HepG2 (cell line): ENCODE measurements around the gene IER5L. TPM values are rescaled to one million over a fixed set of nuclear protein-coding genes. Genes with fewer than 3 reads are reported as not detected.

Experiments
- ATF6 ChIP-seq: sonication (generic); formaldehyde crosslinking; conservative IDR thresholded peaks from 2 replicates; pipeline ENCODE4 v1.4.0; 2020; ENCODE audit warnings: missing genetic modification reagents
- CENPBD1 ChIP-seq: sonication (generic); formaldehyde crosslinking; IDR thresholded peaks from 2 replicates; pipeline ENCODE4 v1.8.0; 2022; ENCODE audit warnings: missing genetic modification reagents, low read depth, mild to moderate bottlenecking, borderline replicate concordance
- DDIT3 ChIP-seq: sonication (generic); formaldehyde crosslinking; IDR thresholded peaks from 2 replicates; pipeline ENCODE4 v1.4.0; 2020; ENCODE audit warnings: mild to moderate bottlenecking, missing genetic modification reagents
- HINFP ChIP-seq: sonication (generic); formaldehyde crosslinking; IDR thresholded peaks from 2 replicates; pipeline ENCODE4 v1.4.0; 2020; ENCODE audit warnings: low read depth, mild to moderate bottlenecking, missing genetic modification reagents
- HMG20A ChIP-seq: IDR thresholded peaks from 2 replicates; pipeline ENCODE4 v1.6.1; 2016; ENCODE audit warnings: borderline replicate concordance
- HMGXB4 ChIP-seq, 2 experiments: sonication (generic) in 1 of 2; formaldehyde crosslinking in 1 of 2; IDR thresholded peaks; 2 replicates each; pipeline versions ENCODE4 v1.4.0 to v1.6.1; 2018 to 2020; ENCODE audit warnings: missing genetic modification reagents in 2 of 2, borderline replicate concordance in 1 of 2, low read depth in 1 of 2, mild to moderate bottlenecking in 1 of 2, missing biosample characterization in 1 of 2
- KDM6A ChIP-seq: IDR thresholded peaks from 2 replicates; pipeline ENCODE4 v1.6.1; 2016; ENCODE audit warnings: low read depth
- MBNL3 ChIP-seq: fragments of 250-450 bp; sonication (Bioruptor Pico); conservative IDR thresholded peaks from 2 replicates; pipeline ENCODE4 v1.8.0; 2022; ENCODE audit warnings: mild to moderate bottlenecking, inconsistent platforms
- NPAS2 ChIP-seq: sonication (generic); formaldehyde crosslinking; IDR thresholded peaks from 2 replicates; pipeline ENCODE4 v1.8.0; 2022; ENCODE audit warnings: mild to moderate bottlenecking, missing genetic modification reagents, borderline replicate concordance
- NRL ChIP-seq: sonication (generic); formaldehyde crosslinking; IDR thresholded peaks from 2 replicates; pipeline ENCODE4 v1.5.0; 2020; ENCODE audit warnings: missing genetic modification reagents, mild to moderate bottlenecking, moderate library complexity, borderline replicate concordance
- POLR2A ChIP-seq, 2 experiments: IDR thresholded peaks; 2 replicates each; pipeline ENCODE4 v1.6.1; 2011; ENCODE audit warnings: low read depth in 2 of 2, low read length in 2 of 2, mild to moderate bottlenecking in 1 of 2, moderate library complexity in 1 of 2; ENCODE audit not compliant: insufficient read depth in 1 of 2
- TAF15 ChIP-seq: fragments of 200-400 bp; formaldehyde crosslinking; IDR thresholded peaks from one replicate; pipeline ENCODE4 v1.6.1; 2018; ENCODE audit warnings: mild to moderate bottlenecking, low read depth, low read length; ENCODE audit not compliant: poor library complexity, severe bottlenecking
- ZNF20 ChIP-seq: sonication (generic); formaldehyde crosslinking; IDR thresholded peaks from 2 replicates; pipeline ENCODE4 v1.4.0; 2020; ENCODE audit warnings: mild to moderate bottlenecking, moderate library complexity, missing genetic modification reagents
- ZNF253 ChIP-seq: sonication (generic); formaldehyde crosslinking; IDR thresholded peaks from 2 replicates; pipeline ENCODE4 v1.8.0; 2022; ENCODE audit warnings: mild to moderate bottlenecking, missing genetic modification reagents, borderline replicate concordance
- ZNF331 ChIP-seq: sonication (generic); formaldehyde crosslinking; IDR thresholded peaks from 2 replicates; pipeline ENCODE4 v1.4.0; 2020; ENCODE audit warnings: missing genetic modification reagents
- ZNF354B ChIP-seq: sonication (generic); formaldehyde crosslinking; IDR thresholded peaks from 2 replicates; pipeline ENCODE4 v1.8.0; 2022; ENCODE audit warnings: mild to moderate bottlenecking, missing genetic modification reagents
- ZNF547 ChIP-seq: sonication (generic); formaldehyde crosslinking; IDR thresholded peaks from 2 replicates; pipeline ENCODE4 v1.5.1; 2020; ENCODE audit warnings: mild to moderate bottlenecking, missing genetic modification reagents
- ZNF556 ChIP-seq: sonication (generic); formaldehyde crosslinking; IDR thresholded peaks from 2 replicates; pipeline ENCODE4 v1.4.0; 2020; ENCODE audit warnings: mild to moderate bottlenecking, missing genetic modification reagents, borderline replicate concordance
- ZNF770 ChIP-seq: sonication (generic); formaldehyde crosslinking; IDR thresholded peaks from 2 replicates; pipeline ENCODE4 v1.5.0; 2020; ENCODE audit warnings: mild to moderate bottlenecking, missing genetic modification reagents
- polyA plus RNA-seq, 8 experiments: library from polyadenylated mRNA; depleted of rRNA in 3 of 8; stranded (reverse) in 7 of 8; unstranded in 1 of 8; fragments of >200 nt; fragmentation: Illumina TruSeq in 4 of 8; extraction: Trizol in 4 of 8; gene quantifications; 2 replicates each; pipeline versions ENCODE4 v1.2.1 to v1.2.3, GENCODE V29; 2011 to 2016; ENCODE audit warnings: low read depth in 4 of 8, missing spikeins in 1 of 8, mixed read lengths in 1 of 8; ENCODE audit not compliant: insufficient read depth in 1 of 8
- total RNA-seq, 5 experiments: library from RNA; depleted of rRNA; stranded (reverse); fragments of >200 nt; fragmentation: Illumina TruSeq; extraction: Trizol; gene quantifications; 2 replicates each; pipeline ENCODE4 v1.2.3, GENCODE V29; 2016; ENCODE audit warnings: low read depth in 1 of 5

Gene IER5L
- total and polyA plus RNA-seq, 2 of the 13 experiments (the other 11 are each of a cell fraction or from before 2014, with no cell fraction given): 1.8 to 3.3 TPM

GRCh38 chr9:129175825-129176633, 2.0 kb downstream of the IER5L start (continued):
- TF ChIP-seq HINFP (CRISPR knock-in tag): peak; percentile 100
- TF ChIP-seq CENPBD1 (CRISPR knock-in tag): no peak
- TF ChIP-seq KDM6A (CRISPR knock-in tag): no peak
- TF ChIP-seq ATF6 (CRISPR knock-in tag): no peak
- no peak for TF ChIP-seq ZNF20 (CRISPR knock-in tag)
- TF ChIP-seq ZNF547 (CRISPR knock-in tag): no peak
- no peak for TF ChIP-seq POLR2A (IDR thresholded peaks at IDR 0.05; ENCODE audit: insufficient read depth in 1 of 2, low read depth in 2 of 2, low read length in 2 of 2)
- no peak for TF ChIP-seq ZNF556 (CRISPR knock-in tag)
- TF ChIP-seq NRL (CRISPR knock-in tag): no peak
- no peak; the same call in 1 of the 2 replicates for TF ChIP-seq HMG20A (CRISPR knock-in tag)
- peak in 1 of 2 experiments; percentile 57; a peak in 2 of 4 replicates for TF ChIP-seq HMGXB4 (CRISPR knock-in tag; IDR thresholded peaks at IDR 0.05; ENCODE audit: borderline replicate concordance in 1 of 2, low read depth in 1 of 2)
- peak; percentile 48; the same call in 1 of the 2 replicates for TF ChIP-seq ZNF331
- TF ChIP-seq MBNL3 (CRISPR knock-in tag): no peak
- no peak for TF ChIP-seq ZNF770 (CRISPR knock-in tag)
- no peak for TF ChIP-seq ZNF253 (CRISPR knock-in tag)
- TF ChIP-seq TAF15: no peak
- TF ChIP-seq DDIT3: no peak
- TF ChIP-seq NPAS2 (CRISPR knock-in tag): no peak
- no peak for TF ChIP-seq ZNF354B (CRISPR knock-in tag)
